H9 (cell line): ENCODE data around the gene SGO1. TPM values are rescaled to one million over a fixed set of nuclear protein-coding genes. Genes with fewer than 3 reads are reported as not detected.

Experiments used
- DNase-seq: peaks from one replicate; pipeline ENCODE4 v3.0.0-alpha.2; 2017
- H2AFZ ChIP-seq: one replicate; pipeline ENCODE4 v1.6.1; 2013; ENCODE audit warnings: mild to moderate bottlenecking, low read length, control low read depth, moderate library complexity
- H2AK5ac ChIP-seq: 2 replicates; pipeline ENCODE4 v1.6.1; 2013; ENCODE audit warnings: low read length, control low read depth, mixed read lengths; ENCODE audit not compliant: insufficient read length
- H2BK120ac ChIP-seq: one replicate; pipeline ENCODE4 v1.6.1; 2013; ENCODE audit warnings: low read depth, mild to moderate bottlenecking, low read length, control low read depth, inconsistent platforms; ENCODE audit not compliant: poor library complexity, severe bottlenecking
- H2BK12ac ChIP-seq: 2 replicates; pipeline ENCODE4 v1.6.1; 2013; ENCODE audit warnings: low read length, control low read depth, mixed read lengths, low read depth; ENCODE audit not compliant: insufficient read length
- H2BK15ac ChIP-seq: 2 replicates; pipeline ENCODE4 v1.6.1; 2013; ENCODE audit warnings: low read depth, low read length, control low read depth
- H2BK20ac ChIP-seq: one replicate; pipeline ENCODE4 v1.6.1; 2013; ENCODE audit warnings: low read depth, mild to moderate bottlenecking, low read length, control low read depth, inconsistent platforms; ENCODE audit not compliant: poor library complexity, severe bottlenecking
- H2BK5ac ChIP-seq: 2 replicates; pipeline ENCODE4 v1.6.1; 2013; ENCODE audit warnings: low read length, control low read depth, mixed read lengths; ENCODE audit not compliant: insufficient read length
- H3K14ac ChIP-seq: 2 replicates; pipeline ENCODE4 v1.6.1; 2013; ENCODE audit warnings: low read length, control low read depth; ENCODE audit not compliant: insufficient read depth
- H3K18ac ChIP-seq: 2 replicates; pipeline ENCODE4 v1.6.1; 2013; ENCODE audit warnings: low read depth, mild to moderate bottlenecking, mixed read lengths, low read length, control low read depth; ENCODE audit not compliant: insufficient read length
- H3K23ac ChIP-seq: 2 replicates; pipeline ENCODE4 v1.6.1; 2013; ENCODE audit warnings: low read length, control low read depth, mixed read lengths, low read depth; ENCODE audit not compliant: insufficient read length
- H3K23me2 ChIP-seq: 2 replicates; pipeline ENCODE4 v1.6.1; 2013; ENCODE audit warnings: low read depth, mild to moderate bottlenecking, mixed read lengths, low read length, control low read depth; ENCODE audit not compliant: insufficient read length, poor library complexity, severe bottlenecking
- H3K27ac ChIP-seq: 2 replicates; pipeline ENCODE4 v1.5.1; 2013; ENCODE audit warnings: low read length, control low read depth, mixed read lengths, low read depth; ENCODE audit not compliant: insufficient read length
- H3K27me3 ChIP-seq: 2 replicates; pipeline ENCODE4 v1.6.1; 2013; ENCODE audit warnings: low read length, control low read depth, inconsistent platforms; ENCODE audit not compliant: insufficient read depth
- H3K4ac ChIP-seq: 2 replicates; pipeline ENCODE4 v1.6.1; 2013; ENCODE audit warnings: low read depth, mild to moderate bottlenecking, control low read depth, inconsistent platforms, low read length, moderate library complexity
- H3K4me1 ChIP-seq: 2 replicates; pipeline ENCODE4 v1.6.1; 2013; ENCODE audit warnings: low read length, control low read depth, inconsistent platforms; ENCODE audit not compliant: insufficient read depth
- H3K4me2 ChIP-seq: 2 replicates; pipeline ENCODE4 v1.6.1; 2013; ENCODE audit warnings: low read length, control low read depth, mixed read lengths; ENCODE audit not compliant: insufficient read length, insufficient read depth
- H3K56ac ChIP-seq: 2 replicates; pipeline ENCODE4 v1.6.1; 2013; ENCODE audit warnings: low read depth, mild to moderate bottlenecking, mixed read lengths, low read length, control low read depth; ENCODE audit not compliant: insufficient read length
- H3K79me1 ChIP-seq: 2 replicates; pipeline ENCODE4 v1.6.1; 2013; ENCODE audit warnings: low read depth, mild to moderate bottlenecking, moderate library complexity, low read length, control low read depth, inconsistent platforms; ENCODE audit not compliant: insufficient read depth, poor library complexity, severe bottlenecking
- H3K79me2 ChIP-seq: 2 replicates; pipeline ENCODE4 v1.6.1; 2013; ENCODE audit warnings: low read length, control low read depth, inconsistent platforms; ENCODE audit not compliant: insufficient read depth
- H3K9ac ChIP-seq: 2 replicates; pipeline ENCODE4 v1.6.1; 2013; ENCODE audit warnings: low read length, control low read depth, mixed read lengths; ENCODE audit not compliant: insufficient read length; ENCODE audit errors: extremely low read depth
- H3K9me3 ChIP-seq: one replicate; pipeline ENCODE4 v1.6.1; 2013; ENCODE audit warnings: low read depth, low read length, inconsistent platforms; ENCODE audit not compliant: control insufficient read depth
- H3T11ph ChIP-seq: one replicate; pipeline ENCODE4 v1.6.1; 2013; ENCODE audit warnings: mild to moderate bottlenecking, low read length, control low read depth, inconsistent platforms
- H4K20me1 ChIP-seq: one replicate; pipeline ENCODE4 v1.6.1; 2013; ENCODE audit not compliant: control insufficient read depth, insufficient read length, insufficient read depth
- H4K5ac ChIP-seq: 2 replicates; pipeline ENCODE4 v1.6.1; 2013; ENCODE audit warnings: low read depth, mild to moderate bottlenecking, mixed read lengths, low read length, control low read depth; ENCODE audit not compliant: insufficient read length
- H4K8ac ChIP-seq: replicated peaks from 2 replicates; pipeline ENCODE4 v1.6.1; 2013; ENCODE audit warnings: low read length, control low read depth, mixed read lengths, low read depth; ENCODE audit not compliant: insufficient read length
- H4K91ac ChIP-seq: 2 replicates; pipeline ENCODE4 v1.6.1; 2013; ENCODE audit warnings: low read depth, mild to moderate bottlenecking, moderate library complexity, mixed read lengths, low read length, control low read depth; ENCODE audit not compliant: insufficient read length
- H3K27ac Mint-ChIP-seq, 3 experiments: 2 replicates in 2 of 3; 3 replicates in 1 of 3; pipeline ENCODE4 v1.8.0; 2020 to 2021; ENCODE audit warnings: mixed read lengths in 3 of 3, mild to moderate bottlenecking in 1 of 3, moderate library complexity in 1 of 3
- H3K27me3 Mint-ChIP-seq: 2 replicates; pipeline ENCODE4 v1.8.0; 2021; ENCODE audit warnings: low read depth, mild to moderate bottlenecking, moderate library complexity, mixed read lengths
- H3K36me3 Mint-ChIP-seq, 3 experiments: 2 replicates in 2 of 3; 3 replicates in 1 of 3; pipeline ENCODE4 v1.8.0; 2020 to 2021; ENCODE audit warnings: low read depth in 3 of 3, mixed read lengths in 3 of 3; ENCODE audit not compliant: insufficient read depth in 1 of 3
- H3K4me1 Mint-ChIP-seq, 2 experiments: 2 replicates each; pipeline ENCODE4 v1.8.0; 2020; ENCODE audit warnings: mixed read lengths in 2 of 2
- H3K4me3 Mint-ChIP-seq, 2 experiments: 2 replicates in 1 of 2; 3 replicates in 1 of 2; pipeline ENCODE4 v1.8.0; 2020 to 2021; ENCODE audit warnings: mild to moderate bottlenecking in 2 of 2, mixed read lengths in 2 of 2, moderate library complexity in 1 of 2
- H3K9me3 Mint-ChIP-seq, 2 experiments: 2 replicates in 1 of 2; 3 replicates in 1 of 2; pipeline ENCODE4 v1.8.0; 2020; ENCODE audit warnings: mild to moderate bottlenecking in 2 of 2, mixed read lengths in 2 of 2, moderate library complexity in 1 of 2
- CTCF ChIP-seq: fragments of 200-600 bp; sonication (generic); conservative IDR thresholded peaks from 3 replicates; pipeline ENCODE4 v1.8.0; 2021; ENCODE audit warnings: antibody characterized with exemption, mild to moderate bottlenecking
- WGBS: extraction: QIAGEN DNeasy Blood & Tissue Kit; methylation state at CpG from one replicate; pipeline ENCODE4 v1.1.7; 2013; ENCODE audit warnings: missing lambda C conversion rate, low lambda C conversion rate, mixed read lengths; ENCODE audit not compliant: insufficient read length; ENCODE audit errors: extremely low coverage; 5-methylcytosine and 5-hydroxymethylcytosine counted together
- total RNA-seq: library from RNA; stranded (reverse); gene quantifications from 2 replicates; pipeline ENCODE4 v1.2.1, GENCODE V29; 2021

The SGO1 gene
- total RNA-seq, 1 experiment from 2014 or later: 30.7 TPM

GRCh38 chr3:20230954-20231353, 44.9 kb upstream of the SGO1 start:
- H3K4me2 ChIP-seq: no peak overlapping the region
- H3K18ac ChIP-seq: no peak overlapping the region
- H3K79me2 ChIP-seq: no peaks in the 10 kb centered on the region
- H4K91ac ChIP-seq: no peak overlapping the region
- H3K4ac ChIP-seq: no peak overlapping the region
- TF ChIP-seq CTCF: no peak
- no peak for DNase-seq
- H3K56ac ChIP-seq: no peak overlapping the region
- Mint-ChIP-seq H3K36me3 (no peaks in the 10 kb centered on the region; a peak in 1 of 7 replicates), H3K27me3 (no peaks in the 10 kb centered on the region), H3K4me1 (peaks cover 2 to 5% of the 10 kb centered on the region in 2 experiments; a peak in 3 of 4 replicates), H3K27ac (no peak overlapping the region), H3K4me3 (no peak overlapping the region), H3K9me3 (no peaks in the 10 kb centered on the region)
- no peaks in the 10 kb centered on the region for H3K9me3 ChIP-seq
- H2AK5ac ChIP-seq: no peak overlapping the region
- no peak overlapping the region for H2AFZ ChIP-seq
- no peak overlapping the region for H2BK5ac ChIP-seq
- no peak overlapping the region for H2BK20ac ChIP-seq
- H3K23ac ChIP-seq: no peak overlapping the region
- no peak overlapping the region for H2BK12ac ChIP-seq
- no CpG with 5 or more reads among the region's 1 CpG for WGBS
- no peak overlapping the region for H2BK15ac ChIP-seq
- no peaks in the 10 kb centered on the region for H3K27me3 ChIP-seq
- H4K5ac ChIP-seq: no peak overlapping the region
- no peaks in the 10 kb centered on the region for H3K79me1 ChIP-seq
- H3K9ac ChIP-seq: no peak overlapping the region
- no peaks in the 10 kb centered on the region for H3K4me1 ChIP-seq
- H3K27ac ChIP-seq: no peak overlapping the region
- no peak overlapping the region for H2BK120ac ChIP-seq
- H4K8ac ChIP-seq: no peak overlapping the region
- H4K20me1 ChIP-seq: no peaks in the 10 kb centered on the region
- H3K23me2 ChIP-seq: no peaks in the 10 kb centered on the region
- H3K14ac ChIP-seq: no peak overlapping the region
- no peak overlapping the region for H3T11ph ChIP-seq
